Adipose tissue (tissue), 3 donors: ENCODE results near the gene FRA10AC1. TPM values are rescaled to one million over a fixed set of nuclear protein-coding genes. Genes with fewer than 3 reads are reported as not detected.

Experiments
- H3K27ac ChIP-seq: one replicate; pipeline ENCODE4 v1.5.1; 2013; ENCODE audit warnings: low read depth, low read length
- WGBS, 3 donors: extraction: QIAGEN DNeasy Blood & Tissue Kit; methylation state at CpG; one replicate each; pipeline ENCODE4 v1.1.7; 2013; 5-methylcytosine and 5-hydroxymethylcytosine counted together
- polyA plus RNA-seq, 3 donors: library from polyadenylated mRNA; stranded (reverse); fragments of 200-250 nt; gene quantifications; one replicate each; pipeline ENCODE4 v1.2.3, GENCODE V29; 2013
- donor health status: healthy with polysubstance abuse.
- donor health status: Bipolar disorder and iron deficiency.
- donor health status: healthy.

Gene FRA10AC1
- polyA plus RNA-seq, 3 donors: 6.4 to 12.4 (median 6.7) TPM

DNA sequence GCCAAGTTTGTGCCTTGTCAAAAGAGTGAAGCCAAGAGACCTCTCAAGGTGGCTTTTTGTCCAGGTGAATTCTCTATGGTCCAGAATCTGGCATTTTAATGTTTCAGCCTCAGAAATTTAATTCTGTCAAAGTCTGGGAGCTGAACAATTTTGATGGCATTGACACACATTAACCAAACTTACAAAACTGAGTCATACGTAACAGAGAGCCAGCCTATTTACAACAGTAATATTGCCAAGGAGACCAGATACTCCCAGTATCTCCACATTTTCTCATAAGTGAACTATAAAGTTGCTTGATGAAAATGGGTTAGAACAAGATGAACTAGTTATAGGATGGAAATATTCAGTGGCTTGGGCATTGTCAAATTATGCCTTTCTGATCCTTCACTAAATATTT, 46.2 kb downstream of the FRA10AC1 start:
- 75 to 86% (median 81%) methylated on average over 1 of the region's 1 CpG for WGBS, 3 donors
- H3K27ac ChIP-seq: no peak overlapping the region

DNA sequence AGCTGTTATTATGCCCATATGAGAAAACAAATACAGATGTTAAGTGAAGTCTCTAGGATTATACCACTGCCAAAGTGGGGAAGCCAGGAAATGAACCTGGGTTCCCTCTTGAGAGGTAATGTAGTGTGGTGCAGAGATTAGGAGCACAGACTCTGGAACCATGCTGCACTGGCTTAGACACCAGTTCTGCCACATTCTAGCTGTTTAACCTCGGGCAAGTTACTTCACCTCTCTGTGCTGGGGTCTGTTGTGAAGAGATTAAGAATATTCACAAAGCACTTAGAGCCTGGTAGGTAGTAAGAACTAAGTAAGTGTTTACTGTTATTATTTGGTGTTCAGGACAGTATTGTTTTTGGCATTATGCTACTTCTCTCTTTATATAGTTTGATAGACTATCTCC, 48.2 kb downstream of the FRA10AC1 start:
- H3K27ac ChIP-seq: no peak overlapping the region
- WGBS, 3 donors: 81 to 93% (median 81%) methylated on average over 1 of the region's 1 CpG

DNA sequence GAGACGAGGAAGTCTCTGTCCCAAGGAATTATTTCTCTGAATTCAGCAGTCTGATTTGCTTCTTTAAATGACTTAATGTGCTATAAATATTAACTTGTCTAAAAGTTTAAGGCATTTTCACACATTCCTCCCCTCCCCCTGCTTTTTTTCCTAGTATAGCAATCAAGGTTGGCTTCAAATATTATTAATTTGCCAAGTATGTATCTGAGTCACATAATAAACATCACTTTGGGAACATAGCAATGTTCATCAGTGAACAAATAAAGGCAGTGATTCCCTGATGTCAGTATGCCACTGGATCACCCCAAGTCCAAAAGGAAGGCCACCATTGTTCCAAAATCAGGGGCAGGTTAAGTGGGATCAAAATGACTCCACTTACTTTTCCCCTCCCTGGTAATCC, 49.5 kb downstream of the FRA10AC1 start:
- H3K27ac ChIP-seq: no peak overlapping the region
- WGBS, 3 donors: 81 to 93% (median 81%) methylated on average over 1 of the region's 1 CpG

DNA sequence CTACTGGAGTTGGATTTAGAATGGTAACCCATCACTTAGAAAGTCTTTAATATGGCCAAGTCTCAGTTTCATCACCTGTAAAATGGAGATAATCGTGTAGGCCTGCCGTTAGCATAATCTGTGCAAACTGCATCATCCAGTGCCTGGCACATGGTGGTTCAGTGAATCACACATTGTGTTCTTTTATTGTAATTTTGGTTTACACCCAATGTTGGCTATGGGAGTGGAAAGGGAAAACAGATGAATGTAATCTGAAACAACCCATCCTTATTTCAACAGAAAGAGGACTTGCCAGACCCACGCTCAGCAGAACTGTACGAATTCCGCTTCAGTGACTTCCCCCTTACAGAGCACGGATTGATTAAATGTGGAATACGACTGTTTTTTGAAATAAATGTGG, 62.6 kb downstream of the FRA10AC1 start:
- WGBS, 3 donors: 89 to 91% (median 89%) methylated on average over 7 of the region's 7 CpGs
- no peak overlapping the region for H3K27ac ChIP-seq

DNA sequence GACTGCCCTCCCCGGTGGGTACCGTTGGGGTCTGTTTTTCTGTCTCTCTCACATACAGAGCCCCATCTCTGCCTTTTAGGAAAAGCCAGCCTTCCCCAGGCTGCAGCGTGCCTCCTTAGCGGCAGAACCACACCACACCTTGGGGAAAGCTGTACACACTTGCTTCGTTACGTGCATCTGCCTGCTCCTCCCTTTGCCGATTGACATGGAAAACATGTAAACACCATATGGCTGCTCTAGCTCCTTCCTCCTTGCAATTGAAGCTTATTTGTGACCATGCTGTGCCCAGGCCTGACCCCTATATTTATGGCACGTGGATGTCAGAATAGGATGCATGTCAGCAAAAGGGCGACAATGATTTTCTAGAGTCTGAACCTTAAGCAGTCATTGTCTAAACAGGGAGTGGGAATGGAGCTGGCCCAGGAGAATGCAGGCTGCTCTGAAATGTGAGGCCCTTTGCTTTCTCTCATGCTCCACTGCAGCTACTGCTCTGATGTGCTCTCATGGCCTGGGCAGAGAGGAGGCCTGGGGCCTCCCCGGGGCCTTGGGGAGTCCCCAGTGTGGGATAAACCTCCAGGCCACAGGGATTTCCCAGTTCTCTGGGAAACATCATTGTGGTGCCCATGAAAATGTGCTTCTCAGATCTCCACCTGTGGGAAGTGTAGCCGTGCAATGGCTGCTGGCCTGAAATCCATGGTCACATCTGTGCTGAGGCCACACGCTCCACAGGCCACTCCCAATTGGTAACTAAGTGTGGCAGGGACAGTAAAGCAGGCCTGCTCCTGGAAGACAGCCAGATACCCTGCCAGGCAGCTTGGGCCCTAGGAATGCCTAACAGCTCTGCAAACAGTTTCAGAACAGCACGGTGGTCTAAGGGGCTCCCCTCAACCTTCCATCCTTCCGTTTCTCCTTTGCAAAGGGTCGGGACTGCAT, 71.5 kb downstream of the FRA10AC1 start:
- WGBS, 3 donors: 79 to 86% (median 82%) methylated on average over 13 to 15 of the region's 15 CpGs
- H3K27ac ChIP-seq: no peak overlapping the region

DNA sequence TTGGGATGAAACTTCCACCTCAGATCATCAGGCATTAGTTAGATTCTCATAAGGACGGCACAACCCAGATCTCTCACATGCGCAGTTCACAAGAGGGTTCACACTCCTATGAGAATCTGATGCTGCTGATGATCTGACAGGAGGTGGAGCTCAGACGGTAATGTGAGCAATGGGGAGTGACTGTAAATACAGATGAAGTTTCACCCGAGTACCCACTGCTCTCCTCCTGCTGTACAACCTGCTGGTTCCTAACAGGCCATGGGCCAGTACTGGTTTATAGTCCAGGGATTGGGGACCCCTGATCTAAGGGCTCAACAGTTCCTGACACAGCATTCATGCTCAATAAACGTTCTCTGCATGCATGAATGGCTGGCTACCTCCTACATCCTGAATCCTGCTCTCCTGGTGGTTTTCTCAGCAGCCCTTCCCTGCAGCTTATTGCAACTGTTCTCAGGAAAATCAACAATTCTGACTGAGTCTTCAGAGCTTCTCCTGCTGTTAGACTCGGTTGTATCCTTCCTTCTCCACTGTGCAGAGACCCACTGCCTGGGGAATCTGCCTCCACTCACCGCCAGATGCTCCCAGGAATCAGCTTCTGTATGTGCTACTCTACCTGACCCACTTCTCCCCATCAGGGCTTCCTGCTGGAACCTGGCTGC, 72.6 kb downstream of the FRA10AC1 start:
- no peak overlapping the region for H3K27ac ChIP-seq
- 63 to 66% (median 65%) methylated on average over 7 of the region's 7 CpGs for WGBS, 3 donors

DNA sequence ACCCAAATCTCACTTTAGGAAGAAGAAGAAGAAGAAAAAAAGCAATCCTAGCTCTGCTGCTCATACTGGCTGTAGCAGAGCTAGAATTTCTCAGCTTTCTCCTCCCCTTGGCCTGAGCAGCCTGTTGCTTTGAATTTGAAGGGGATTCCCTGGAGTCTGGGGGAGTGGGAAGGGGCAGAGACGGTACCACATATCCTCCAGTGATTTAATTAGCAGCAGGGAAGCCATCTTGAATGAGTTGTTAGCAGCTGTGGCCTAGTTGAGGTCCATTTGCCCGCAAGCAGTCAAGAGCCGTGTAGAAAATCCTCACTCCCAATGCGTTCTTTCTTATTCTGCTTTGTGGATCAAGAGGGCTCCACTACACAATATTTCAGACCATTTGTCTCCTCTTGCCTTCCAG, 73.5 kb downstream of the FRA10AC1 start:
- no peak overlapping the region for H3K27ac ChIP-seq
- 85 to 87% (median 87%) methylated on average over 4 of the region's 4 CpGs for WGBS, 3 donors

DNA sequence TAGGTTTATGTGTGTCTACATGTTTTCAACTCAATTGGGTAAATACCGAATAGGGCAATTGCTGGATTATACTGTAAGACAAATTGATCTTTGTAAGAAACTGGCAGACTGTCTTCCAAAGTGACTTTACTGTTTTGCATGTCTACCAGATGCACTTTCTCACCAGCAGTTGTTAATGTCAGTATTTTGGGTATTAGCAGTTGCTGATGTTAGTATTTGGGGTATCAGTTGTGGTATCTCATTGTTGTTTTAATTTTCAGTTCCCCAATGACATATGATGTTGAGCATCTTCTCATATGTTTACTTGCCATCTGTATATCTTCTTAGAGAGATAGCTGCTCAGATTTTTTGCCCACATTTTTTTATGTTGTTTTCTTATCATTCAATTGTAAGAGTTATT, 79.5 kb downstream of the FRA10AC1 start:
- 83 to 100% (median 92%) methylated on average over 1 of the region's 1 CpG for WGBS, 3 donors
- H3K27ac ChIP-seq: no peak overlapping the region

DNA sequence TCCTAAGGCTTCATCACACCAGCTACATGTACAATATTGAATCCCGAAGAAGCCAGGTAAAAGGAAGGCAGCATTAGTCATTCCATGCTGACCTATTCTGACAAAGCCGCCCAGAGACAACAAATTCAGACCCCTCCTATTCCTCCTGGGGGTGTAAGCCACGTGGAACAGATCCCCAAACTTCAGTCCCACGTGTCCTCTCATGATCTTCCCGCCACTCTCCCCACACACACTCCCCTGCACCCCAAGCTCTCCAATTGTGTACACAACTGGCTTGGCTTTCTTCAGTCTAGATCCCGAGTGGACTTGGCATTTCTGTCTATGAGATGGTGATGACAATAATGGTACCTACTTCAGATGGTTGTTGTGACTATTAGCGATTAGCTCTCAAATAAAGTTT, 81.5 kb downstream of the FRA10AC1 start:
- H3K27ac ChIP-seq: no peak overlapping the region
- 71 to 88% (median 72%) methylated on average over 7 of the region's 7 CpGs for WGBS, 3 donors

Other genes with a start within 250 kb of the FRA10AC1 start
- 10 to 100 TPM in 2 of 3 donors, 1 to 10 TPM in 1; 6.2 to 32.1 (median 11.6) TPM for gene MYOF, start 220.3 kb downstream of the FRA10AC1 start, polyA plus RNA-seq
- 1 to 10 TPM in 1 of 3 donors, under 1 TPM in 2; 0.15 to 2.6 (median 0.22) TPM for gene CEP55, start 206.0 kb downstream of the FRA10AC1 start, polyA plus RNA-seq
- 1 to 10 TPM in 2 of 3 donors, under 1 TPM in 1; 0.22 to 9.3 (median 1.3) TPM for gene FFAR4, start 135.9 kb downstream of the FRA10AC1 start, polyA plus RNA-seq
- gene RBP4, start 101.4 kb downstream of the FRA10AC1 start, polyA plus RNA-seq: 1,000 to 10,000 TPM in 1 of 3 donors, 100 to 1,000 TPM in 2; 158 to 1,290 (median 307) TPM
- gene PDE6C, start 90.1 kb downstream of the FRA10AC1 start, polyA plus RNA-seq: not detected
- under 1 TPM in 2 of 3 donors, not detected in 1; 0.03 to 0.06 TPM for gene LGI1, start 55.3 kb upstream of the FRA10AC1 start, polyA plus RNA-seq
- 1 to 10 TPM in 2 of 3 donors, under 1 TPM in 1; 0.90 to 4.0 (median 2.7) TPM for gene SLC35G1, start 191.4 kb upstream of the FRA10AC1 start, polyA plus RNA-seq